HepG2 (cell line): ENCODE results near the gene RNF40. TPM values are rescaled to one million over a fixed set of nuclear protein-coding genes. Genes with fewer than 3 reads are reported as not detected.
A peak's percentile ranks its signal among the peaks of the same experiment; 100 is the strongest.

Experiments
- ATF7-NPFF ChIP-seq: sonication (generic); formaldehyde crosslinking; IDR thresholded peaks from 2 replicates; pipeline ENCODE4 v1.8.1; 2023; ENCODE audit warnings: mild to moderate bottlenecking, low read depth, missing genetic modification reagents, moderate library complexity
- CREB1 ChIP-seq, 2 experiments: fragments of 450-650 bp in 1 of 2; IDR thresholded peaks; 2 replicates each; pipeline ENCODE4 v1.6.1; 2016 to 2017; ENCODE audit warnings: control low read depth in 1 of 2, mild to moderate bottlenecking in 1 of 2, missing compliant biosample characterization in 1 of 2, missing genetic modification characterization in 1 of 2
- ETV6 ChIP-seq: sonication (generic); formaldehyde crosslinking; conservative IDR thresholded peaks from 2 replicates; pipeline ENCODE4 v1.4.0; 2020; ENCODE audit warnings: missing genetic modification reagents
- PAWR ChIP-seq: sonication (generic); formaldehyde crosslinking; IDR thresholded peaks from 2 replicates; pipeline ENCODE4 v1.4.0; 2020; ENCODE audit warnings: missing genetic modification reagents, mild to moderate bottlenecking, borderline replicate concordance
- ZFYVE20 ChIP-seq: sonication (generic); formaldehyde crosslinking; IDR thresholded peaks from 2 replicates; pipeline ENCODE4 v1.8.0; 2023; ENCODE audit warnings: low read depth, mild to moderate bottlenecking, moderate library complexity, missing genetic modification reagents, borderline replicate concordance
- ZNF317 ChIP-seq: sonication (generic); formaldehyde crosslinking; IDR thresholded peaks from 2 replicates; pipeline ENCODE4 v1.5.0; 2020; ENCODE audit warnings: mild to moderate bottlenecking, missing genetic modification reagents
- ZNF382 ChIP-seq: sonication (generic); formaldehyde crosslinking; IDR thresholded peaks from 2 replicates; pipeline ENCODE4 v1.5.0; 2020; ENCODE audit warnings: missing genetic modification reagents, mild to moderate bottlenecking, borderline replicate concordance
- ZNF567 ChIP-seq: sonication (generic); formaldehyde crosslinking; IDR thresholded peaks from 2 replicates; pipeline ENCODE4 v1.8.1; 2023; ENCODE audit warnings: mild to moderate bottlenecking, missing genetic modification reagents, borderline replicate concordance
- polyA plus RNA-seq, 8 experiments: library from polyadenylated mRNA; depleted of rRNA in 3 of 8; stranded (reverse) in 7 of 8; unstranded in 1 of 8; fragments of >200 nt; fragmentation: Illumina TruSeq in 4 of 8; extraction: Trizol in 4 of 8; gene quantifications; 2 replicates each; pipeline versions ENCODE4 v1.2.1 to v1.2.3, GENCODE V29; 2011 to 2016; ENCODE audit warnings: low read depth in 4 of 8, missing spikeins in 1 of 8, mixed read lengths in 1 of 8; ENCODE audit not compliant: insufficient read depth in 1 of 8
- total RNA-seq, 5 experiments: library from RNA; depleted of rRNA; stranded (reverse); fragments of >200 nt; fragmentation: Illumina TruSeq; extraction: Trizol; gene quantifications; 2 replicates each; pipeline ENCODE4 v1.2.3, GENCODE V29; 2016; ENCODE audit warnings: low read depth in 1 of 5
- TF ChIP-seq, protein P1 (sequence below): sonication (generic); formaldehyde crosslinking; IDR thresholded peaks from 2 replicates; pipeline ENCODE4 v1.5.1; 2020; ENCODE audit warnings: missing genetic modification reagents, mild to moderate bottlenecking, borderline replicate concordance

The RNF40 gene
- total and polyA plus RNA-seq, 2 of the 13 experiments (the other 11 are each of a cell fraction or from before 2014, with no cell fraction given) = 84.0 to 85.6 TPM

DNA sequence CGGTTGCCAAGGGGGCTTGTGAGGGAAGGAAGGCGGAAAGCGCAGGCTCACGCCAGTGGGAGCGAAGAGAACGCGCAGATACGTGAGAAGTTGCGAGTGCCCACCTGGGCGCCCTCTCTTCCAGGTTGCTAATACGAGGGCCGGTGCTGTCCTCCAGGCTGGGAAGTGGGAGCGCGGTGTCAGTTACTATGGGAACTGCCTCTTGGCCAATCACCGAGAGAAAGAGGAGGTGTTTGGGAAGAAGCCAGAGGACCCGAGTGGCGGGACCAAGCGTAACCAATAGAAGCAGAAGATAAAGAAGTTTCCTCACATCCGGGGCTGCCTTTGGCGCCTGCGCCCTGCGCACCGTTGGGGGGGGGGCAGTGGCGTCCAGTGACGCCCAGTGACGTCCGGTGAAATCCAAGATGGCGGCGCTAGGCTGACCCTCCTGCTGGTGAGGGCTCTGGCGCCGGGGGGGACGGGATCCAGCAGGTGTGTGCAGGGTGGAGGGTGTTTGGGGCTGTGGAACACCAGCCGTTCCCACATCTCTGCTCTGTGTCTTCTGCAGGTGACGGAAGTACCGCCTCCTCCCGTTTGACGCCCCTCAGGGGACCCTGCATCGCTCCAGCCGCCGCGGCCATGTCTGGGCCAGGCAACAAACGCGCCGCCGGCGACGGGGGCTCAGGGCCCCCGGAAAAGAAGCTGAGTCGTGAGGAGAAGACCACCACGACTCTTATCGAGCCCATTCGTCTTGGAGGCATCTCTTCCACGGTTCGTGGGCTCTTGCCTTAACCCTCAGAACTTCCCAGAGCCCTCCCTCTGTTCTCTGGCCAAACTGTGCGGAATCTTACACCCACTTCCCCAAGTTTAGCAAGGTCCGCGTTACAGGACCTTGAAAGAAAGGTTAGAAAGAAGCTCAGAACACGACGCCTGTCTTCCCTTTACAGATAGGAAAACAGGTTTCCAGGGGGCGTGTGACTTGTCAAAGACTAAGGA is at the start of gene RNF40, which contains the start of gene CFAP119 (continued):
- peak; percentile 73; the same call in 1 of the 2 replicates for TF ChIP-seq ZNF567
- TF ChIP-seq PAWR (CRISPR knock-in tag) = no peak
- TF ChIP-seq, protein P1, sequence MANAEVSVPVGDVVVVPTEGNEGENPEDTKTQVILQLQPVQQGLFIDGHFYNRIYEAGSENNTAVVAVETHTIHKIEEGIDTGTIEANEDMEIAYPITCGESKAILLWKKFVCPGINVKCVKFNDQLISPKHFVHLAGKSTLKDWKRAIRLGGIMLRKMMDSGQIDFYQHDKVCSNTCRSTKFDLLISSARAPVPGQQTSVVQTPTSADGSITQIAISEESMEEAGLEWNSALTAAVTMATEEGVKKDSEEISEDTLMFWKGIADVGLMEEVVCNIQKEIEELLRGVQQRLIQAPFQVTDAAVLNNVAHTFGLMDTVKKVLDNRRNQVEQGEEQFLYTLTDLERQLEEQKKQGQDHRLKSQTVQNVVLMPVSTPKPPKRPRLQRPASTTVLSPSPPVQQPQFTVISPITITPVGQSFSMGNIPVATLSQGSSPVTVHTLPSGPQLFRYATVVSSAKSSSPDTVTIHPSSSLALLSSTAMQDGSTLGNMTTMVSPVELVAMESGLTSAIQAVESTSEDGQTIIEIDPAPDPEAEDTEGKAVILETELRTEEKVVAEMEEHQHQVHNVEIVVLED (CRISPR knock-in tag) = peak; percentile 94
- TF ChIP-seq CREB1 (IDR thresholded peaks at IDR 0.05) = peak; percentile 93
- TF ChIP-seq CREB1 (CRISPR knock-in tag; IDR thresholded peaks at IDR 0.05) = peak; percentile 96
- TF ChIP-seq ATF7-NPFF (CRISPR knock-in tag) = peak; percentile 63
- peak; percentile 60; the same call in 1 of the 2 replicates for TF ChIP-seq ZFYVE20
- TF ChIP-seq ETV6 (CRISPR knock-in tag) = no peak; the same call in 1 of the 2 replicates
- TF ChIP-seq ZNF317 (CRISPR knock-in tag) = peak; percentile 79; the same call in 1 of the 2 replicates
- no peak for TF ChIP-seq ZNF382 (CRISPR knock-in tag)
